ENCODE data around the gene RASA4B.
"Not testable (repeated sequence)": the region's sequence is repeated elsewhere in the genome, so short reads cannot be mapped to it uniquely, and the experiment has no call there.

RASA4B gene

GRCh38 chr7:102517550-102518147 is at the start of gene RASA4B:
RASA4B (minus strand) TSS chr7:102517777; CDS start chr7:102517710, 67 bp downstream.
- not testable (repeated sequence) for DNase-seq (ENCODE audit: extremely low read depth, low read depth)

GRCh38 chr7:102550808-102551422 is 33.3 kb upstream of the RASA4B start, which contains the start of gene SPDYE2:
SPDYE2 (plus strand) TSS chr7:102551226; CDS start chr7:102553256, 2,030 bp downstream.
- DNase-seq (ENCODE audit: extremely low read depth, low read depth) = not testable (repeated sequence)

GRCh38 chr7:102546353-102546752 is 28.8 kb upstream of the RASA4B start:
- DNase-seq (ENCODE audit: extremely low read depth, low read depth) = not testable (repeated sequence)

- DNase-seq (ENCODE audit: extremely low read depth, low read depth) = not testable (repeated sequence)
These were observed 27.7 kb upstream of the RASA4B start for GRCh38 chr7:102545288-102545687.

GRCh38 chr7:102544372-102544771 is 26.8 kb upstream of the RASA4B start:
- DNase-seq (ENCODE audit: extremely low read depth, low read depth) = not testable (repeated sequence)

GRCh38 chr7:102543596-102543995 is 26.0 kb upstream of the RASA4B start, which contains the start of gene UPK3BL2:
UPK3BL2 (minus strand) TSS chr7:102543696; CDS start chr7:102543636, 60 bp downstream.
- not testable (repeated sequence) for DNase-seq (ENCODE audit: extremely low read depth, low read depth)

- not testable (repeated sequence) for DNase-seq (ENCODE audit: extremely low read depth, low read depth)
These were observed 25.2 kb upstream of the RASA4B start for GRCh38 chr7:102542771-102543170.

- DNase-seq (ENCODE audit: extremely low read depth, low read depth) = not testable (repeated sequence)
These were observed 24.5 kb upstream of the RASA4B start for GRCh38 chr7:102542083-102542482.

GRCh38 chr7:102540604-102541003 is 23.0 kb upstream of the RASA4B start:
- not testable (repeated sequence) for DNase-seq (ENCODE audit: extremely low read depth, low read depth)

GRCh38 chr7:102535062-102535615 is 17.6 kb upstream of the RASA4B start:
- not testable (repeated sequence) for DNase-seq (ENCODE audit: extremely low read depth, low read depth)

GRCh38 chr7:102532127-102532526 is 14.6 kb upstream of the RASA4B start:
- not testable (repeated sequence) for DNase-seq (ENCODE audit: extremely low read depth, low read depth)

- DNase-seq (ENCODE audit: extremely low read depth, low read depth) = not testable (repeated sequence)
These were observed 14.0 kb upstream of the RASA4B start for GRCh38 chr7:102531583-102531982.

- not testable (repeated sequence) for DNase-seq (ENCODE audit: extremely low read depth, low read depth)
These were observed 10.5 kb upstream of the RASA4B start for GRCh38 chr7:102527822-102528793.

GRCh38 chr7:102527182-102527581 is 9.6 kb upstream of the RASA4B start:
- not testable (repeated sequence) for DNase-seq (ENCODE audit: extremely low read depth, low read depth)

GRCh38 chr7:102524803-102525202 is 7.2 kb upstream of the RASA4B start:
- DNase-seq (ENCODE audit: extremely low read depth, low read depth) = not testable (repeated sequence)

- not testable (repeated sequence) for DNase-seq (ENCODE audit: extremely low read depth, low read depth)
These were observed 3.2 kb upstream of the RASA4B start for GRCh38 chr7:102520797-102521196.

- DNase-seq (ENCODE audit: extremely low read depth, low read depth) = not testable (repeated sequence)
These were observed 626 bp downstream of the RASA4B start for GRCh38 chr7:102516951-102517350.

- DNase-seq (ENCODE audit: extremely low read depth, low read depth) = not testable (repeated sequence)
These were observed 1.7 kb downstream of the RASA4B start for GRCh38 chr7:102515889-102516288.

GRCh38 chr7:102514881-102515721 is 2.5 kb downstream of the RASA4B start:
- not testable (repeated sequence) for DNase-seq (ENCODE audit: extremely low read depth, low read depth)
